HepG2 (cell line): ENCODE results near the gene PAK1. TPM values are rescaled to one million over a fixed set of nuclear protein-coding genes. Genes with fewer than 3 reads are reported as not detected.

Source experiments
- ATAC-seq: fragments of 200-7000 bp; cut with Tn5 transposase; 3 replicates; pipeline ENCODE4 v1.9.1; 2020; ENCODE audit warnings: mild to moderate bottlenecking, moderate library complexity
- BruUV-seq: library from RNA; stranded (reverse); fragments of 400-500 nt; replicated peaks from 2 replicates; lab custom pipeline; 2021; lab: Mats Ljungman, UMichigan
- CTCF ChIA-PET: fragments of 300-600 bp; formaldehyde crosslinking; extraction: SDS; loops from one replicate; lab custom pipeline; 2021; ENCODE audit warnings: low total read pairs, inconsistent platforms, low intra/inter-chr PET ratio; lab: Yijun Ruan, JAX
- POLR2A ChIA-PET: fragments of 350-600 bp; sonication (Branson Sonifier 250); formaldehyde crosslinking; loops from one replicate; lab custom pipeline; 2020; ENCODE audit warnings: antibody characterized with exemption, inconsistent platforms; lab: Yijun Ruan, JAX
- DNase-seq: peaks from one replicate; pipeline ENCODE4 v3.0.0-alpha.2; 2015; ENCODE audit warnings: low spot score
- FAIRE-seq: peaks from 3 replicates; lab custom pipeline; 2011; peaks lifted over from hg19 to GRCh38; lab: Jason Lieb, UNC
- H2AFZ ChIP-seq: one replicate; pipeline ENCODE4 v1.6.1; 2011; ENCODE audit warnings: low read length, inconsistent platforms
- H3K27ac ChIP-seq: fragments of 300-600 bp; 3 replicates; pipeline ENCODE4 v1.8.0; 2011; ENCODE audit warnings: mixed run types, mild to moderate bottlenecking, mixed read lengths, low read length, inconsistent platforms; ENCODE audit not compliant: insufficient read depth; ENCODE audit errors: extremely low read length
- H3K27me3 ChIP-seq, 2 experiments: fragments of 200-600 bp in 1 of 2; 2 replicates in 1 of 2; 3 replicates in 1 of 2; pipeline versions ENCODE4 v1.6.0 to v1.8.0; 2011; ENCODE audit warnings: low read length in 2 of 2, mild to moderate bottlenecking in 2 of 2, moderate library complexity in 2 of 2, inconsistent platforms in 1 of 2; ENCODE audit not compliant: insufficient read depth in 2 of 2, control insufficient read depth in 1 of 2
- H3K36me3 ChIP-seq, 2 experiments: fragments of 200-600 bp in 1 of 2; replicated peaks in 1 of 2; 2 replicates in 1 of 2; 3 replicates in 1 of 2; pipeline versions ENCODE4 v1.5.1 to v1.8.0; 2011; ENCODE audit warnings: low read length in 2 of 2, inconsistent platforms in 1 of 2; ENCODE audit not compliant: insufficient read depth in 2 of 2, control insufficient read depth in 1 of 2
- H3K4me1 ChIP-seq: 2 replicates; pipeline ENCODE4 v1.5.1; 2012; ENCODE audit warnings: low read length, inconsistent platforms; ENCODE audit not compliant: insufficient read depth
- H3K4me2 ChIP-seq: 2 replicates; pipeline ENCODE4 v1.6.0; 2011; ENCODE audit warnings: low read depth, low read length, inconsistent platforms
- H3K4me3 ChIP-seq, 3 experiments: fragments of 200-600 bp in 1 of 3; sonication (generic), shearing (Covaris generic) in 1 of 3; replicated peaks in 1 of 3; 2 replicates each; pipeline ENCODE4 v1.5.1; 2011 to 2016; ENCODE audit warnings: low read length in 3 of 3, inconsistent platforms in 2 of 3, low read depth in 2 of 3, mild to moderate bottlenecking in 2 of 3, control low read depth in 1 of 3, mixed read lengths in 1 of 3; ENCODE audit not compliant: insufficient read depth in 1 of 3
- H3K79me2 ChIP-seq: one replicate; pipeline ENCODE4 v1.6.1; 2011; ENCODE audit warnings: low read length, inconsistent platforms; ENCODE audit not compliant: insufficient read depth
- H3K9ac ChIP-seq: 2 replicates; pipeline ENCODE4 v1.6.0; 2011; ENCODE audit warnings: mild to moderate bottlenecking, low read depth, low read length, inconsistent platforms; ENCODE audit not compliant: insufficient read depth
- H3K9me3 ChIP-seq: 2 replicates; pipeline ENCODE4 v1.5.1; 2012; ENCODE audit warnings: mild to moderate bottlenecking, low read length
- H4K20me1 ChIP-seq: 2 replicates; pipeline ENCODE4 v1.6.0; 2011; ENCODE audit warnings: inconsistent platforms, mild to moderate bottlenecking, low read length, moderate library complexity; ENCODE audit not compliant: insufficient read depth
- ARHGAP35 ChIP-seq: sonication (generic); formaldehyde crosslinking; IDR thresholded peaks from 2 replicates; pipeline ENCODE4 v1.9.0; 2022; ENCODE audit warnings: mild to moderate bottlenecking, inconsistent platforms, moderate library complexity, missing genetic modification reagents, borderline replicate concordance
- E2F2 ChIP-seq: sonication (generic); formaldehyde crosslinking; IDR thresholded peaks from 2 replicates; pipeline ENCODE4 v1.4.0; 2020; ENCODE audit warnings: missing genetic modification reagents, borderline replicate concordance
- HBP1 ChIP-seq: IDR thresholded peaks from 2 replicates; pipeline ENCODE4 v1.6.1; 2016; ENCODE audit warnings: low read depth, control low read depth
- HOXA5 ChIP-seq: sonication (generic); formaldehyde crosslinking; IDR thresholded peaks from 2 replicates; pipeline ENCODE4 v1.4.0; 2020; ENCODE audit warnings: missing genetic modification reagents
- IKZF4 ChIP-seq: sonication (generic); formaldehyde crosslinking; IDR thresholded peaks from 2 replicates; pipeline ENCODE4 v1.5.1; 2020; ENCODE audit warnings: borderline replicate concordance, mild to moderate bottlenecking, low read depth, missing genetic modification reagents; ENCODE audit errors: not compliant biosample characterization
- IKZF5 ChIP-seq: IDR thresholded peaks from 2 replicates; pipeline ENCODE4 v1.6.1; 2018; ENCODE audit warnings: missing genetic modification reagents, mild to moderate bottlenecking, missing compliant biosample characterization
- MBNL3 ChIP-seq: fragments of 250-450 bp; sonication (Bioruptor Pico); conservative IDR thresholded peaks from 2 replicates; pipeline ENCODE4 v1.8.0; 2022; ENCODE audit warnings: mild to moderate bottlenecking, inconsistent platforms
- PHF20 ChIP-seq: sonication (generic); formaldehyde crosslinking; IDR thresholded peaks from 2 replicates; pipeline ENCODE4 v1.5.0; 2020; ENCODE audit warnings: mild to moderate bottlenecking, missing genetic modification reagents
- RAD21 ChIP-seq: fragments of 450-650 bp; formaldehyde crosslinking; IDR thresholded peaks from 2 replicates; pipeline ENCODE4 v1.5.0; 2020; ENCODE audit warnings: mild to moderate bottlenecking
- REL ChIP-seq: sonication (generic); formaldehyde crosslinking; conservative IDR thresholded peaks from 2 replicates; pipeline ENCODE4 v1.8.0; 2022; ENCODE audit warnings: mild to moderate bottlenecking, missing genetic modification reagents, moderate library complexity
- SKI ChIP-seq: fragments of 450-650 bp; IDR thresholded peaks from one replicate; pipeline ENCODE4 v1.6.1; 2018; ENCODE audit warnings: mild to moderate bottlenecking; ENCODE audit not compliant: partially characterized antibody
- SMAD3 ChIP-seq: sonication (generic); formaldehyde crosslinking; IDR thresholded peaks from 2 replicates; pipeline ENCODE4 v1.4.0; 2020; ENCODE audit warnings: missing genetic modification reagents
- SP1 ChIP-seq, 2 experiments: fragments of 450-650 bp in 1 of 2; sonication (generic) in 1 of 2; formaldehyde crosslinking in 1 of 2; IDR thresholded peaks; 2 replicates each; pipeline versions ENCODE4 v1.4.0 to v1.6.1; 2016 to 2020; ENCODE audit warnings: missing genetic modification reagents in 1 of 2
- SSRP1 ChIP-seq: IDR thresholded peaks from 2 replicates; pipeline ENCODE4 v1.6.1; 2016; ENCODE audit warnings: control low read depth
- TBX2 ChIP-seq: sonication (generic); formaldehyde crosslinking; IDR thresholded peaks from 2 replicates; pipeline ENCODE4 v1.5.0; 2020; ENCODE audit warnings: missing genetic modification reagents, mild to moderate bottlenecking, borderline replicate concordance
- TSC22D2 ChIP-seq: sonication (generic); formaldehyde crosslinking; IDR thresholded peaks from 2 replicates; pipeline ENCODE4 v1.5.1; 2020; ENCODE audit warnings: missing genetic modification reagents, mild to moderate bottlenecking, borderline replicate concordance
- ZBTB21 ChIP-seq: sonication (generic); formaldehyde crosslinking; IDR thresholded peaks from 2 replicates; pipeline ENCODE4 v1.4.0; 2020; ENCODE audit warnings: missing genetic modification reagents
- ZNF235 ChIP-seq: sonication (generic); formaldehyde crosslinking; IDR thresholded peaks from 2 replicates; pipeline ENCODE4 v1.8.1; 2023; ENCODE audit warnings: mild to moderate bottlenecking, missing genetic modification reagents, borderline replicate concordance
- ZNF615 ChIP-seq: sonication (generic); formaldehyde crosslinking; IDR thresholded peaks from 2 replicates; pipeline ENCODE4 v1.5.0; 2020; ENCODE audit warnings: mild to moderate bottlenecking, missing genetic modification reagents, borderline replicate concordance
- ZNF746 ChIP-seq: sonication (generic); formaldehyde crosslinking; IDR thresholded peaks from 2 replicates; pipeline ENCODE4 v1.8.0; 2022; ENCODE audit warnings: mild to moderate bottlenecking, missing genetic modification reagents
- WGBS: methylation state at CpG from one replicate; pipeline ENCODE4 v1.1.6; 2017; ENCODE audit warnings: low lambda C conversion rate; 5-methylcytosine and 5-hydroxymethylcytosine counted together
- in situ Hi-C: cut with HindIII; loops from 2 replicates; pipeline ENCODE4 v1.10.0; 2017; ENCODE audit warnings: low pct_unique_long_range_greater_than_20kb; ENCODE audit not compliant: extremely low pct_ligation_motif_present
- intact Hi-C: fragments of 100-400 bp; cut with micrococcal nuclease; formaldehyde crosslinking; loops from one replicate; pipeline ENCODE4 v1.10.0; 2022; ENCODE audit not compliant: unreplicated experiment
- polyA plus RNA-seq, 8 experiments: library from polyadenylated mRNA; depleted of rRNA in 3 of 8; stranded (reverse) in 7 of 8; unstranded in 1 of 8; fragments of >200 nt; fragmentation: Illumina TruSeq in 4 of 8; extraction: Trizol in 4 of 8; gene quantifications; 2 replicates each; pipeline versions ENCODE4 v1.2.1 to v1.2.3, GENCODE V29; 2011 to 2016; ENCODE audit warnings: low read depth in 4 of 8, missing spikeins in 1 of 8, mixed read lengths in 1 of 8; ENCODE audit not compliant: insufficient read depth in 1 of 8
- total RNA-seq, 5 experiments: library from RNA; depleted of rRNA; stranded (reverse); fragments of >200 nt; fragmentation: Illumina TruSeq; extraction: Trizol; gene quantifications; 2 replicates each; pipeline ENCODE4 v1.2.3, GENCODE V29; 2016; ENCODE audit warnings: low read depth in 1 of 5

PAK1 gene
- total and polyA plus RNA-seq, 2 of the 13 experiments (the other 11 are each of a cell fraction or from before 2014, with no cell fraction given) = 1.5 to 4.3 TPM

- Histone ChIP-seq H4K20me1 (no peaks in the 10 kb centered on the region), H3K4me1 (peaks cover 18% of the 10 kb centered on the region), H3K36me3 (no peaks in the 10 kb centered on the region), H3K4me3 (no peak overlapping the region), H3K4me2 (no peak overlapping the region), H3K27ac (no peak overlapping the region), H3K9me3 (no peaks in the 10 kb centered on the region), H3K27me3 (no peaks in the 10 kb centered on the region), H3K9ac (no peak overlapping the region), H3K79me2 (no peaks in the 10 kb centered on the region), H2AFZ (no peak overlapping the region)
- intact Hi-C loops (no loop called here), in situ Hi-C loops (no loop called here)
- WGBS = 63% methylated on average over 3 of the region's 3 CpGs
- FAIRE-seq (no peak), DNase-seq (no peak), ATAC-seq (no peak)
- BruUV-seq = no TSS peak
- CTCF ChIA-PET = no interaction called here
- TF ChIP-seq ZBTB21 (CRISPR knock-in tag) = no peak
- TF ChIP-seq SSRP1 (CRISPR knock-in tag) = no peak
- no peak for TF ChIP-seq IKZF5 (CRISPR knock-in tag)
- TF ChIP-seq IKZF4 (CRISPR knock-in tag) = no peak
- no peak for TF ChIP-seq TBX2 (CRISPR knock-in tag)
- no peak for TF ChIP-seq SP1 (IDR thresholded peaks at IDR 0.05)
- no peak for TF ChIP-seq SP1 (CRISPR knock-in tag; IDR thresholded peaks at IDR 0.05)
- TF ChIP-seq ARHGAP35 = no peak
- no peak for TF ChIP-seq TSC22D2 (CRISPR knock-in tag)
- TF ChIP-seq MBNL3 = no peak
- no peak for TF ChIP-seq SMAD3 (CRISPR knock-in tag)
- no peak for TF ChIP-seq REL (CRISPR knock-in tag)
- no peak for TF ChIP-seq RAD21 (CRISPR knock-in tag)
- no peak for TF ChIP-seq SKI
- TF ChIP-seq ZNF235 (CRISPR knock-in tag) = no peak
- no peak for TF ChIP-seq PHF20
- no peak for TF ChIP-seq E2F2 (CRISPR knock-in tag)
- no peak for TF ChIP-seq HOXA5
- TF ChIP-seq ZNF746 (CRISPR knock-in tag) = no peak
- TF ChIP-seq HBP1 = no peak
- TF ChIP-seq ZNF615 (CRISPR knock-in tag) = no peak
- POLR2A ChIA-PET = no interaction called here
Measured at GRCh38 chr11:77517753-77518152, 43.9 kb upstream of the PAK1 start.
